ENCODE data around the gene SMARCD3. TPM values are rescaled to one million over a fixed set of nuclear protein-coding genes. Genes with fewer than 3 reads are reported as not detected.

Gene SMARCD3
- total and polyA plus RNA-seq, 2 experiments from 2014 or later: 3.3 to 4.0 TPM

- Histone ChIP-seq H3K4me1 (ENCODE audit: insufficient read depth) (no peaks in the 10 kb centered on the region), H3K4me3 (no peak overlapping the region), H3K9me2 (ENCODE audit: insufficient read depth) (no peaks in the 10 kb centered on the region), H3K79me2 (replicated peaks; ENCODE audit: insufficient read depth) (no peaks in the 10 kb centered on the region), H3K36me3 (ENCODE audit: insufficient read depth) (no peaks in the 10 kb centered on the region), H3K27ac (ENCODE audit: low read depth) (no peak overlapping the region), H3F3A (replicated peaks; ENCODE audit: low read depth) (no peaks in the 10 kb centered on the region), H3K4me2 (no peak overlapping the region), H4K20me1 (replicated peaks; ENCODE audit: insufficient read depth) (no peaks in the 10 kb centered on the region), H2AFZ (no peak overlapping the region), H3K27me3 (ENCODE audit: insufficient read depth) (no peaks in the 10 kb centered on the region)
- no peak for TF ChIP-seq CTCF (conservative IDR thresholded peaks at IDR 0.05; ENCODE audit: low read depth in 2 of 2)
- TF ChIP-seq EZH2phosphoT487 (IDR thresholded peaks at IDR 0.05; ENCODE audit: unreplicated experiment): no peak
- TF ChIP-seq, protein P1, sequence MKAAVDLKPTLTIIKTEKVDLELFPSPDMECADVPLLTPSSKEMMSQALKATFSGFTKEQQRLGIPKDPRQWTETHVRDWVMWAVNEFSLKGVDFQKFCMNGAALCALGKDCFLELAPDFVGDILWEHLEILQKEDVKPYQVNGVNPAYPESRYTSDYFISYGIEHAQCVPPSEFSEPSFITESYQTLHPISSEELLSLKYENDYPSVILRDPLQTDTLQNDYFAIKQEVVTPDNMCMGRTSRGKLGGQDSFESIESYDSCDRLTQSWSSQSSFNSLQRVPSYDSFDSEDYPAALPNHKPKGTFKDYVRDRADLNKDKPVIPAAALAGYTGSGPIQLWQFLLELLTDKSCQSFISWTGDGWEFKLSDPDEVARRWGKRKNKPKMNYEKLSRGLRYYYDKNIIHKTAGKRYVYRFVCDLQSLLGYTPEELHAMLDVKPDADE (IDR thresholded peaks at IDR 0.05): no peak
- no peak for TF ChIP-seq POLR2AphosphoS5 (IDR thresholded peaks at IDR 0.05; ENCODE audit: low read depth)
- no peak for TF ChIP-seq CREB1 (CRISPR knock-in tag; IDR thresholded peaks at IDR 0.05; ENCODE audit: low read depth)
- no peak for TF ChIP-seq EZH2 (IDR thresholded peaks at IDR 0.05; ENCODE audit: low read depth, unreplicated experiment)
- no peak for TF ChIP-seq ZNF114 (CRISPR knock-in tag; IDR thresholded peaks at IDR 0.05)
- TF ChIP-seq REST (IDR thresholded peaks at IDR 0.05; ENCODE audit: unreplicated experiment): no peak
- TF ChIP-seq NANOG (IDR thresholded peaks at IDR 0.05; ENCODE audit: borderline replicate concordance): no peak
- no peak for TF ChIP-seq ZNF331 (CRISPR knock-in tag; IDR thresholded peaks at IDR 0.05; ENCODE audit: low read depth)
- TF ChIP-seq JUNB (IDR thresholded peaks at IDR 0.05; ENCODE audit: unreplicated experiment): no peak
- TF ChIP-seq, protein P2, sequence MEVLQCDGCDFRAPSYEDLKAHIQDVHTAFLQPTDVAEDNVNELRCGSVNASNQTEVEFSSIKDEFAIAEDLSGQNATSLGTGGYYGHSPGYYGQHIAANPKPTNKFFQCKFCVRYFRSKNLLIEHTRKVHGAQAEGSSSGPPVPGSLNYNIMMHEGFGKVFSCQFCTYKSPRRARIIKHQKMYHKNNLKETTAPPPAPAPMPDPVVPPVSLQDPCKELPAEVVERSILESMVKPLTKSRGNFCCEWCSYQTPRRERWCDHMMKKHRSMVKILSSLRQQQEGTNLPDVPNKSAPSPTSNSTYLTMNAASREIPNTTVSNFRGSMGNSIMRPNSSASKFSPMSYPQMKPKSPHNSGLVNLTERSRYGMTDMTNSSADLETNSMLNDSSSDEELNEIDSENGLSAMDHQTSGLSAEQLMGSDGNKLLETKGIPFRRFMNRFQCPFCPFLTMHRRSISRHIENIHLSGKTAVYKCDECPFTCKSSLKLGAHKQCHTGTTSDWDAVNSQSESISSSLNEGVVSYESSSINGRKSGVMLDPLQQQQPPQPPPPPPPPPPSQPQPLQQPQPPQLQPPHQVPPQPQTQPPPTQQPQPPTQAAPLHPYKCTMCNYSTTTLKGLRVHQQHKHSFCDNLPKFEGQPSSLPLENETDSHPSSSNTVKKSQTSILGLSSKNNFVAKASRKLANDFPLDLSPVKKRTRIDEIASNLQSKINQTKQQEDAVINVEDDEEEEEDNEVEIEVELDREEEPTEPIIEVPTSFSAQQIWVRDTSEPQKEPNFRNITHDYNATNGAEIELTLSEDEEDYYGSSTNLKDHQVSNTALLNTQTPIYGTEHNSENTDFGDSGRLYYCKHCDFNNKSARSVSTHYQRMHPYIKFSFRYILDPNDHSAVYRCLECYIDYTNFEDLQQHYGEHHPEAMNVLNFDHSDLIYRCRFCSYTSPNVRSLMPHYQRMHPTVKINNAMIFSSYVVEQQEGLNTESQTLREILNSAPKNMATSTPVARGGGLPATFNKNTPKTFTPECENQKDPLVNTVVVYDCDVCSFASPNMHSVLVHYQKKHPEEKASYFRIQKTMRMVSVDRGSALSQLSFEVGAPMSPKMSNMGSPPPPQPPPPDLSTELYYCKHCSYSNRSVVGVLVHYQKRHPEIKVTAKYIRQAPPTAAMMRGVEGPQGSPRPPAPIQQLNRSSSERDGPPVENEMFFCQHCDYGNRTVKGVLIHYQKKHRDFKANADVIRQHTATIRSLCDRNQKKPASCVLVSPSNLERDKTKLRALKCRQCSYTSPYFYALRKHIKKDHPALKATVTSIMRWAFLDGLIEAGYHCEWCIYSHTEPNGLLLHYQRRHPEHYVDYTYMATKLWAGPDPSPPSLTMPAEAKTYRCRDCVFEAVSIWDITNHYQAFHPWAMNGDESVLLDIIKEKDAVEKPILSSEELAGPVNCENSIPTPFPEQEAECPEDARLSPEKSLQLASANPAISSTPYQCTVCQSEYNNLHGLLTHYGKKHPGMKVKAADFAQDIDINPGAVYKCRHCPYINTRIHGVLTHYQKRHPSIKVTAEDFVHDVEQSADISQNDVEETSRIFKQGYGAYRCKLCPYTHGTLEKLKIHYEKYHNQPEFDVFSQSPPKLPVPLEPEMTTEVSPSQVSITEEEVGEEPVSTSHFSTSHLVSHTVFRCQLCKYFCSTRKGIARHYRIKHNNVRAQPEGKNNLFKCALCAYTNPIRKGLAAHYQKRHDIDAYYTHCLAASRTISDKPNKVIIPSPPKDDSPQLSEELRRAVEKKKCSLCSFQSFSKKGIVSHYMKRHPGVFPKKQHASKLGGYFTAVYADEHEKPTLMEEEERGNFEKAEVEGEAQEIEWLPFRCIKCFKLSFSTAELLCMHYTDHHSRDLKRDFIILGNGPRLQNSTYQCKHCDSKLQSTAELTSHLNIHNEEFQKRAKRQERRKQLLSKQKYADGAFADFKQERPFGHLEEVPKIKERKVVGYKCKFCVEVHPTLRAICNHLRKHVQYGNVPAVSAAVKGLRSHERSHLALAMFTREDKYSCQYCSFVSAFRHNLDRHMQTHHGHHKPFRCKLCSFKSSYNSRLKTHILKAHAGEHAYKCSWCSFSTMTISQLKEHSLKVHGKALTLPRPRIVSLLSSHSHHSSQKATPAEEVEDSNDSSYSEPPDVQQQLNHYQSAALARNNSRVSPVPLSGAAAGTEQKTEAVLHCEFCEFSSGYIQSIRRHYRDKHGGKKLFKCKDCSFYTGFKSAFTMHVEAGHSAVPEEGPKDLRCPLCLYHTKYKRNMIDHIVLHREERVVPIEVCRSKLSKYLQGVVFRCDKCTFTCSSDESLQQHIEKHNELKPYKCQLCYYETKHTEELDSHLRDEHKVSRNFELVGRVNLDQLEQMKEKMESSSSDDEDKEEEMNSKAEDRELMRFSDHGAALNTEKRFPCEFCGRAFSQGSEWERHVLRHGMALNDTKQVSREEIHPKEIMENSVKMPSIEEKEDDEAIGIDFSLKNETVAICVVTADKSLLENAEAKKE (CRISPR knock-in tag; IDR thresholded peaks at IDR 0.05): no peak
- no peak for TF ChIP-seq STAT1 (IDR thresholded peaks at IDR 0.05; ENCODE audit: unreplicated experiment)
- Mint-ChIP-seq H3K4me3 (no peak overlapping the region), H3K27me3 (ENCODE audit: insufficient read depth, low read depth, poor library complexity) (peaks cover 16% of the 10 kb centered on the region), H3K36me3 (ENCODE audit: low read depth) (no peaks in the 10 kb centered on the region; the same call in 2 of the 3 replicates), H3K9me3 (no peaks in the 10 kb centered on the region), H3K4me1 (peaks cover 13% of the 10 kb centered on the region), H3K27ac (no peak overlapping the region)
- ATAC-seq: no peak
- no peak for DNase-seq (ENCODE audit: low spot score)
Measured at GRCh38 chr7:151260471-151260870, 12.0 kb upstream of the SMARCD3 start.

All from GM23338 (cell line).